C4-2B (cell line): ENCODE measurements around the gene MN1.

Experiments
- ZFX ChIP-seq: fragments of 450-650 bp; IDR thresholded peaks from 2 replicates; pipeline ENCODE4 v1.6.1; 2017
- TF ChIP-seq, protein P1 (sequence below): fragments of 450-650 bp; conservative IDR thresholded peaks from 2 replicates; pipeline ENCODE4 v1.5.1; 2017; ENCODE audit warnings: mild to moderate bottlenecking

DNA sequence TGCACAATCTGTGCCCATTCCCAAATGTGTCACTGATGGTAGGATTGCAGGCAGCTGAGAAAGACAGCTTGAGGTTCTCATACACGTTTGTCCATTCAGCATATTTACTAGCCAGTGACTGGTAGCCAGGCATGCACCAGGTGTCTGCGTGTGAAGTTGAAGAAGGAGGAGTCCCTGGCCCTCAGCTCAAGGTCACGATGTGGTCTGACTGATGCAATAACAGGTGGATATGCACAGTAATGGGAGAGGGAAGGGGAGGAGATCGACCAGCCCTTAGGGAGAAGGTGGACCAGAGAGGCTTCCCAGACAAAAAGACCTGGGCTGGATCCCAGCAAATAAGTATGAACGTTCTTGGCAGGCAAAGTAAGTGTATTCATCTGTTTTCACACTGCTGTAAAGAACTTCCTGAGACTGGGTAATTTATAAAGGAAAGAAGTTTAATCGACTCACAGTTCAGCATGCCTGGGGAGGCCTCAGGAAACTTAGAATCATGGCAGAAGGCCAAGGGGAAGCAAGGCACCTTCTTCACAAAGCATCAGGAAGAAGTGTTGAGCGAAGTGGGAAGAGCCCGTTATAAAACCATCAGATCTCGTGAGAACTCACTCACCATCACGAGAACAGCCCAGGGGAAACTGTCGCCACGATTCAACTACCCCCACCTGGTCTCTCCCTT lies 96.0 kb downstream of the MN1 start:
- TF ChIP-seq, protein P1, sequence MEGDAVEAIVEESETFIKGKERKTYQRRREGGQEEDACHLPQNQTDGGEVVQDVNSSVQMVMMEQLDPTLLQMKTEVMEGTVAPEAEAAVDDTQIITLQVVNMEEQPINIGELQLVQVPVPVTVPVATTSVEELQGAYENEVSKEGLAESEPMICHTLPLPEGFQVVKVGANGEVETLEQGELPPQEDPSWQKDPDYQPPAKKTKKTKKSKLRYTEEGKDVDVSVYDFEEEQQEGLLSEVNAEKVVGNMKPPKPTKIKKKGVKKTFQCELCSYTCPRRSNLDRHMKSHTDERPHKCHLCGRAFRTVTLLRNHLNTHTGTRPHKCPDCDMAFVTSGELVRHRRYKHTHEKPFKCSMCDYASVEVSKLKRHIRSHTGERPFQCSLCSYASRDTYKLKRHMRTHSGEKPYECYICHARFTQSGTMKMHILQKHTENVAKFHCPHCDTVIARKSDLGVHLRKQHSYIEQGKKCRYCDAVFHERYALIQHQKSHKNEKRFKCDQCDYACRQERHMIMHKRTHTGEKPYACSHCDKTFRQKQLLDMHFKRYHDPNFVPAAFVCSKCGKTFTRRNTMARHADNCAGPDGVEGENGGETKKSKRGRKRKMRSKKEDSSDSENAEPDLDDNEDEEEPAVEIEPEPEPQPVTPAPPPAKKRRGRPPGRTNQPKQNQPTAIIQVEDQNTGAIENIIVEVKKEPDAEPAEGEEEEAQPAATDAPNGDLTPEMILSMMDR, result no peak
- TF ChIP-seq ZFX, result no peak
